CD4-positive, CD25-positive, alpha-beta regulatory T cell (primary cell): Measurements from ENCODE around the gene RPL37. TPM values are rescaled to one million over a fixed set of nuclear protein-coding genes. Genes with fewer than 3 reads are reported as not detected.
A peak's percentile ranks its signal among the peaks of the same experiment; 100 is the strongest.
"Not testable (repeated sequence)": the region's sequence is repeated elsewhere in the genome, so short reads cannot be mapped to it uniquely, and the experiment has no call there.

Experiments used
- ATAC-seq, 2 donors: fragments of 150-1000 bp; cut with Tn5 transposase; one replicate each; pipeline ENCODE4 v1.10.0; 2021; ENCODE audit warnings: low read depth in 2 of 2, moderate number of reproducible peaks in 2 of 2, moderate library complexity in 1 of 2
- DNase-seq, 3 donors: peaks; one replicate each; pipeline versions ENCODE4 v3.0.0 to v3.0.0-alpha.2; 2012 to 2022; ENCODE audit warnings: mixed read lengths in 1 of 3
- H3K27ac ChIP-seq: one replicate; pipeline ENCODE4 v1.7.0; 2013; ENCODE audit warnings: mild to moderate bottlenecking, low read length; ENCODE audit not compliant: insufficient read depth, poor library complexity, severe bottlenecking
- H3K27me3 ChIP-seq: one replicate; pipeline ENCODE4 v1.7.0; 2013; ENCODE audit warnings: low read length; ENCODE audit not compliant: control insufficient read depth, insufficient read depth
- H3K36me3 ChIP-seq: one replicate; pipeline ENCODE4 v1.7.0; 2013; ENCODE audit warnings: mild to moderate bottlenecking, low read length, moderate library complexity; ENCODE audit not compliant: control insufficient read depth, insufficient read depth
- H3K4me1 ChIP-seq: 2 replicates; pipeline ENCODE4 v1.7.0; 2013; ENCODE audit warnings: mild to moderate bottlenecking, low read length; ENCODE audit not compliant: insufficient read depth, control insufficient read depth, poor library complexity, severe bottlenecking
- H3K4me3 ChIP-seq: one replicate; pipeline ENCODE4 v1.7.0; 2013; ENCODE audit warnings: low read depth, mild to moderate bottlenecking, low read length, moderate library complexity
- H3K9me3 ChIP-seq, 2 experiments: 1 replicate in 1 of 2; 2 replicates in 1 of 2; pipeline ENCODE4 v1.7.0; 2013; ENCODE audit warnings: low read length in 2 of 2, mild to moderate bottlenecking in 1 of 2, moderate library complexity in 1 of 2; ENCODE audit not compliant: control insufficient read depth in 2 of 2
- H3K27ac Mint-ChIP-seq, 3 donors: one replicate each; pipeline ENCODE4 v1.8.0; 2020 to 2022; ENCODE audit warnings: mild to moderate bottlenecking in 3 of 3, mixed read lengths in 3 of 3, moderate library complexity in 2 of 3
- H3K27me3 Mint-ChIP-seq: one replicate; pipeline ENCODE4 v1.8.0; 2022; ENCODE audit warnings: mild to moderate bottlenecking, mixed read lengths
- H3K36me3 Mint-ChIP-seq: one replicate; pipeline ENCODE4 v1.8.0; 2020; ENCODE audit warnings: mixed read lengths
- H3K4me1 Mint-ChIP-seq, 4 donors: one replicate each; pipeline ENCODE4 v1.8.0; 2020 to 2022; ENCODE audit warnings: mixed read lengths in 4 of 4, mild to moderate bottlenecking in 1 of 4
- H3K4me3 Mint-ChIP-seq, 4 donors: one replicate each; pipeline ENCODE4 v1.8.0; 2020 to 2022; ENCODE audit warnings: mild to moderate bottlenecking in 4 of 4, mixed read lengths in 4 of 4, moderate library complexity in 3 of 4
- H3K9me3 Mint-ChIP-seq, 7 donors: one replicate each; pipeline ENCODE4 v1.8.0; 2020 to 2022; ENCODE audit warnings: mixed read lengths in 7 of 7, mild to moderate bottlenecking in 3 of 7, moderate library complexity in 2 of 7
- polyA plus RNA-seq, 4 donors: library from polyadenylated mRNA; unstranded; fragments of 300-500 nt; fragmentation: Illumina TruSeq; gene quantifications; one replicate each; pipeline ENCODE4 v1.2.3, GENCODE V29; 2021
- total RNA-seq: library from RNA; stranded (reverse); gene quantifications from one replicate; pipeline ENCODE4 v1.2.3, GENCODE V29; 2022

RPL37 gene
- total and polyA plus RNA-seq, 5 donors from 2014 or later: 1,729 to 2,513 (median 2,030) TPM

DNA sequence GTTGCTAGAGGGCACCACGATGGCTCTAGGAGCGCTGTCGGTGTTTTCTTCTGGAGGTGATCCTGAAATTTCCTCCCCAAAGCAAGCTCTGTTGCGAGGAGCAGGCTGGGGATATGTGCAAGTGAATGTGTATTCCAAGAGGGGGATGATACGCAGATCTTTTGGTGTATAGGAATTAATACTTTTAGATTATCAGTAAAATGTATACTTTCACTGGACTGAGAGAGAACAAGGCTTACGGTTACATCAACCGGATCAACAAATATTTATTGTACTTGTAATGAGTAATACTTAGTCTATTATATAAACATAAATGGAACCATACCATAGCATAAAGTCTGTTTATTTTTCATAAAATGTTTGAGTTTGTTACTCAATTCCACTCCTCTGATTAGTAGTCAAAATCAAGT lies 36.2 kb downstream of the RPL37 start:
- peaks cover 7% of the 10 kb centered on the region for H3K36me3 Mint-ChIP-seq
- H3K27ac Mint-ChIP-seq: peak overlapping the region; percentile 86 to 96 (median 95)
- DNase-seq: no peak
- peaks cover 13% of the 10 kb centered on the region for H3K27me3 Mint-ChIP-seq
- H3K4me1 ChIP-seq: peaks cover 28% of the 10 kb centered on the region
- H3K4me3 ChIP-seq: peak overlapping the region; percentile 83
- peaks cover 3% of the 10 kb centered on the region for H3K36me3 ChIP-seq
- peaks cover 22 to 49% (median 35%) of the 10 kb centered on the region in 4 donors for H3K4me1 Mint-ChIP-seq
- H3K9me3 Mint-ChIP-seq: no peaks in the 10 kb centered on the region
- no peaks in the 10 kb centered on the region for H3K27me3 ChIP-seq
- H3K27ac ChIP-seq: peak overlapping the region; percentile 83
- peak overlapping the region; percentile 90 to 97 (median 92) for H3K4me3 Mint-ChIP-seq
- no peaks in the 10 kb centered on the region for H3K9me3 ChIP-seq
- no peak for ATAC-seq

DNA sequence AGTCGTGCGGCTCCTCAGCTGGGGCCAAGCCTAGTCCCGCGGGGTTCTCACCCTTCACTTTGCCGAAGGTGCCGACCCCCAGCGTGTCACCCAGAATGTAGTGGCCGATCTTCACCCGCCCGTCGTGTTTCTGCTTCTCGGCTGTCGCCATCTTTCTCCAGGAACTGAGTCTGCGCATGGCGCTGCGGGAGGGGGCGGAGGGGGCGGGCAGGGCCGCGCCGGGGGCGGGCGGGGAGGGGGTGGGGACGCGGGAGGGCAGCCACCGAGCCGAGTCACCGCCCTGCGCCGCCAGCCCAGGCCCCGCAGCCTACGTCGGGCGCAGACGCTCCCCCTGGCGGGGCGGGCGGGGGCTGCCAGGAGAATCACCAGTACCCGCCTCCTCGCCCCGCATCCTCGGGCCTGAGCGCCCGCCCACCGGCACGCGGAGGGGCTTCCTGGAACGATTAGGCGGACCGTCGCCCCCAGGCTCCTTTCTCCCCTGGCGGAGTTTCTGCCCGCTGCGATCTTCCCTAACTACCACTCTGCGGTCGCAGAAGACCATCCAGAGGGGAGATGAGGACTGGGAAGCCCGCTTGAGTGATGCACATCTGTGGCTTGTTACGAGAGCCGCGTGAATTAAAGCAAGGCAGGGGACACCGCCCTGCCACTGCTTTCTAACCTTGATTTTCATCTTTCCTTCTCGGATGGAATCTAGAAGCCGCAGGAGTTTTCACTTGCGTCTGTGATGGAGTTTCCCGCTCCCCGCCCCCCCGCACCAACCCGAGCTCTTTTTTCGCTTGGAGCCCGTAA lies 36.8 kb downstream of the RPL37 start, which contains the start of gene PRKAA1:
Gene PRKAA1 (minus strand): TSS at position 363 of the 789 bp plus-strand sequence. CDS start 185 bp downstream, at position 178.
- H3K27ac ChIP-seq: peak within 1 kb of the TSS; percentile 83
- ATAC-seq: peak; percentile 97 to 98
- H3K4me3 Mint-ChIP-seq: peak within 1 kb of the TSS; percentile 92 to 97 (median 94)
- DNase-seq: peak; percentile 87 to 92 (median 92)
- peaks cover 32% of the 10 kb centered on the region for H3K4me1 ChIP-seq
- H3K27me3 ChIP-seq: no peaks in the 10 kb centered on the region
- H3K9me3 Mint-ChIP-seq: no peaks in the 10 kb centered on the region
- H3K36me3 ChIP-seq: peaks cover 3% of the 10 kb centered on the region
- peak within 1 kb of the TSS; percentile 97 for H3K4me3 ChIP-seq
- peaks cover 26 to 55% (median 41%) of the 10 kb centered on the region in 4 donors for H3K4me1 Mint-ChIP-seq
- peaks cover 7% of the 10 kb centered on the region for H3K36me3 Mint-ChIP-seq
- H3K27me3 Mint-ChIP-seq: peaks cover 13% of the 10 kb centered on the region
- no peaks in the 10 kb centered on the region for H3K9me3 ChIP-seq
- peak within 1 kb of the TSS; percentile 95 to 97 (median 96) for H3K27ac Mint-ChIP-seq

DNA sequence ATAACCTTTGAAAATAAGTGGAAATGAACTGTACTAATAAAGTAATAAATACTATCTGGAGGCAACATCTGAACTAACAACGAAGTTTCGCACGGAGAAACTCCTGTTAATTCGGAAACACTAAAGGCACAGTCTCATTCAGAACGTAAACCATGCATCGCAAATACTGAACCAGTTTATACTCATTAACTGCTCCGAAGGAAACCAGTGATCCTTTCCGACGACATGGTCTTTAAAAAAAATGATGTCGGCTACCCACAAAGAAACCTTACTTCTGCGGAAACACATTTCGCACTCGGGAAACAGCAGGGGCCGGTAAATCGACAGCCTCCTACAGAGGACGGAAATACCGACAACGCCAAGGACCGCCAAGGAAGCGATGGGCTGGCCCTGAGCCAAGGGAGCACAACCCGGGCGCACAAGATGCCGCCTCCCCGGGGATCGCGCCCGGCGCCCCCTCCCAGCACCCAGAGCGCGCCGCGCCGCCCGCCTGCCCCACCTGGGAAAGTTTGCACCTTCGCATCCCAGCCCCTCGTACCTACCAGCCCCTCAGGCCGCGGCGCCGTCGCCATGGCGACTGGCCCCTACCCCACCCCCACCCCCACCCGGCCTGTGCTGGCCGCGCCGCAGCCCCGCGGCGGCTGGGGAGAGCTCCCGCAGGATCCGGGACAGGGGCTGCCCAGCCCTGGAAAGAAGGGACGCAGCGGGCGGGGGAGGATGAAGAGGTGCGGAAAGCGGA lies 37.6 kb downstream of the RPL37 start:
- H3K27ac Mint-ChIP-seq: peak overlapping the region; percentile 95 to 97 (median 96)
- peak overlapping the region; percentile 92 to 97 (median 94) for H3K4me3 Mint-ChIP-seq
- H3K36me3 Mint-ChIP-seq: peaks cover 7% of the 10 kb centered on the region
- peak; percentile 67 to 79 (median 69) for DNase-seq
- Histone ChIP-seq H3K27ac (peak overlapping the region; percentile 82), H3K27me3 (no peaks in the 10 kb centered on the region), H3K9me3 (no peaks in the 10 kb centered on the region), H3K4me1 (peaks cover 35% of the 10 kb centered on the region), H3K4me3 (peak overlapping the region; percentile 97), H3K36me3 (peaks cover 3% of the 10 kb centered on the region)
- no peaks in the 10 kb centered on the region for H3K9me3 Mint-ChIP-seq
- H3K4me1 Mint-ChIP-seq: peaks cover 28 to 58% (median 45%) of the 10 kb centered on the region in 4 donors
- peak; percentile 10 to 15 for ATAC-seq
- peaks cover 13% of the 10 kb centered on the region for H3K27me3 Mint-ChIP-seq

DNA sequence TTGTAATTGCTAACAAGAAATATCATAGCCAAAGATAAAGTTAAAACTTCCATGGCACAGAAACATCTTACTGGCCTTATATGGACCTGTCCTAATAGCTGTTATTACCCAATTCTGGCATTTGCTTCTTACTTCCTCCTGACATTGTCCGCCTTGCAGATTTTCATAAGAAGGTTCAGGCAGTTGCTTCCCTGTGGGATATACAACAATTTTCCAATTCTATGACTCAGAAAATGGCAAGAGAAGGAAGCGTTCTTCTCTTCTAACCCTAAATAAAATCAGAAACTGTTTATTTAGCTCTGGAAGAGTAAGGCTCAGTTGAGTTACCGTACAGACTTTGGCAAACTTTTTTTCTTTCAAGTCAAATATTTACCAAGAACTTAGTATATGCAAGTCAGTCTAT lies 38.5 kb downstream of the RPL37 start:
- peaks cover 35% of the 10 kb centered on the region for H3K4me1 ChIP-seq
- H3K9me3 ChIP-seq: no peaks in the 10 kb centered on the region
- H3K36me3 Mint-ChIP-seq: peaks cover 7% of the 10 kb centered on the region
- ATAC-seq: no peak
- peak overlapping the region; percentile 97 for H3K4me3 ChIP-seq
- H3K4me1 Mint-ChIP-seq: peaks cover 23 to 63% (median 47%) of the 10 kb centered on the region in 4 donors
- H3K27me3 Mint-ChIP-seq: peaks cover 7% of the 10 kb centered on the region
- no peaks in the 10 kb centered on the region for H3K27me3 ChIP-seq
- H3K4me3 Mint-ChIP-seq: peak overlapping the region; percentile 80 to 97 (median 94)
- no peak overlapping the region for H3K27ac ChIP-seq
- no peaks in the 10 kb centered on the region for H3K9me3 Mint-ChIP-seq
- no peak for DNase-seq
- peaks cover 3% of the 10 kb centered on the region for H3K36me3 ChIP-seq
- H3K27ac Mint-ChIP-seq: no peak overlapping the region

DNA sequence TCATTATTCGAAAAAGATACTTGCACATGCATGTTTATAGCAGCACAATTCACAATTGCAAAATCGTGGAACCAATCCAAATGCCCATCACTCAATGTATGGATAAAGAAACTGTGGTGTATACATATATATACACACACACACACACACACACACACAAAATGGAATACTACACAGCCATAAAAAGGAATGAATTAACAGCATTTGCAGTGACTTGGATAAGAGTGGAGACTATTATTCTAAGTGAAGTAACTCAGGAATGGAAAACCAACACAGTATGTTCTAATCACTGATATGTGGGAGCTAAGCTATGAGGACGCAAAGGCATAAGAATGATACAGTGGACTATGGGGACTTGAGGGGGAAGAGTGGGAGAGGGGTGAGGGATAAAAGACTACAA lies 40.1 kb downstream of the RPL37 start:
- Mint-ChIP-seq H3K4me1 (peaks cover 31 to 78% (median 59%) of the 10 kb centered on the region in 4 donors), H3K27ac (peak overlapping the region in 1 of 3 donors; percentile 62), H3K4me3 (peak overlapping the region in 3 of 4 donors; percentile 38 to 97 (median 45)), H3K36me3 (peaks cover 10% of the 10 kb centered on the region)
- not testable (repeated sequence) for H3K9me3 Mint-ChIP-seq, H3K27me3 ChIP-seq, H3K27ac ChIP-seq, H3K27me3 Mint-ChIP-seq, H3K9me3 ChIP-seq, ATAC-seq, H3K36me3 ChIP-seq, DNase-seq, H3K4me3 ChIP-seq
- peaks cover 41% of the 10 kb centered on the region for H3K4me1 ChIP-seq

DNA sequence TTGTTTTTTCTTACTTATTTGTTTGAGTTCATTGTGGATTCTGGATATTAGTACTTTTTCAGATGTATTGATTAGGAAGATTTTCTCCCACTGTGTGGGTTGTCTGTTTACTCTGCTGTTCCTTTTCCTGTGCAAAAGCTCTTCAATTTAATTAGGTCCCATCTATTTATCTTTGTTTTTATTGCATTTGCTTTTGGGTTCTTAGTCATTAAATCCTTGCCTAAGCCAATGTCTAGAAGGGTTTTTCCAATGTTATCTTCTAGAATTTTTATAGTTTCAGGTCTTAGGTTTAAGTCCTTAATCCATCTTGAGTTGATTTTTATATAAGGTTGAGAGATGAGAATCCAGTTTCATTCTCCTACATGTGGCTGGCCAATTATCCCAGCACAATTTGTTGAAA lies 40.7 kb downstream of the RPL37 start:
- not testable (repeated sequence) for H3K27me3 Mint-ChIP-seq, H3K4me3 ChIP-seq, H3K9me3 ChIP-seq, H3K27ac ChIP-seq, H3K36me3 ChIP-seq, DNase-seq, H3K27ac Mint-ChIP-seq, H3K9me3 Mint-ChIP-seq, H3K27me3 ChIP-seq, ATAC-seq
- peak overlapping the region in 1 of 4 donors; percentile 39 for H3K4me3 Mint-ChIP-seq
- peaks cover 41% of the 10 kb centered on the region for H3K4me1 ChIP-seq
- H3K4me1 Mint-ChIP-seq: peaks cover 34 to 78% (median 62%) of the 10 kb centered on the region in 4 donors
- peaks cover 13% of the 10 kb centered on the region for H3K36me3 Mint-ChIP-seq

DNA sequence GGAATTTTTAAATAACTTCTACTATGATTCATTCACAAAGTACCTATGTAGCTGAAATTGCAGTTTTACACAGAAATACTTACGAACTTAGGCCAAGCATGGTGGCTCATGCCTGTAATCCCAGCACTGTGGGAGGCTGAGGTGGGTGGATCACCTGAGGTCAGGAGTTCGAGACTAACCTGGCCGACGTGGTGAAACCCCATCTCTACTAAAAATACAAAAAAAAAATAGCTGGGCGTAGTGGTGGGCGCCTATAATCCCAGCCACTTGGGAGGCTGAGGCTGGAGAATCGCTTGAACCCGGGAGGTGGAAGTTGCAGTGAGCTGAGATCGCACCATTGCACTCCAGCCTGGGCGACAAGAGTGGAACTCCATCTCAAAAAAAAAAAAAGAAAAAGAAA lies 42.3 kb downstream of the RPL37 start:
- not testable (repeated sequence) for DNase-seq, H3K4me3 ChIP-seq, H3K27me3 ChIP-seq, H3K9me3 Mint-ChIP-seq, ATAC-seq, H3K9me3 ChIP-seq, H3K27ac ChIP-seq, H3K27me3 Mint-ChIP-seq, H3K36me3 ChIP-seq, H3K27ac Mint-ChIP-seq, H3K4me3 Mint-ChIP-seq
- H3K4me1 ChIP-seq: peaks cover 32% of the 10 kb centered on the region
- Mint-ChIP-seq H3K4me1 (peaks cover 43 to 87% (median 63%) of the 10 kb centered on the region in 4 donors), H3K36me3 (peaks cover 30% of the 10 kb centered on the region)
